HG03066 (cell line): ENCODE results near the gene CLIC4.
"Not testable (repeated sequence)": the region's sequence is repeated elsewhere in the genome, so short reads cannot be mapped to it uniquely, and the experiment has no call there.

Source experiments
- ATAC-seq: cut with Tn5 transposase; IDR thresholded peaks from one replicate; pipeline ENCODE4 v1.9.1; 2021; ENCODE audit warnings: low read depth; ENCODE audit not compliant: unreplicated experiment

Gene CLIC4

GRCh38 chr1:24769656-24770651 lies 24.7 kb downstream of the CLIC4 start:
- no peak for ATAC-seq

DNA sequence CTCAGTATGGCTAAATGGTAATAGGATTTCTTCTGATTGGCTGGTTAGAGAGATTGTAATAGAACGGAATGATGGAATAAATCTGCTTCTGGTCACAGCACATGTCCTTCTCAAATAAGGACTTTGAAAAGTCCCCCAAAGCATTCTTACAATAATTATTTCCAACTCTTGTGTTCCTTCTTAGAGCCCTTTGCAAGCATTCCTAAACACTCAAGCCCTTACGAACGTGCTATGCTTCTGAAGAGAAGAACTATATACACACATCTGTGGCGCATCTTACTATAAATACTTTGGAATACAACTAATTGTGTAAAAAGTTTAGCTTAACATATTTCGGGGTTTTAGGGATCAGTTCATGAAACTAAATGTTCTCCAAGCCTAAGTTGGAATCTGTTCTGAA lies 25.6 kb downstream of the CLIC4 start:
- ATAC-seq: no peak

- no peak for ATAC-seq
Measured at GRCh38 chr1:24771574-24771973, 26.3 kb downstream of the CLIC4 start.

DNA sequence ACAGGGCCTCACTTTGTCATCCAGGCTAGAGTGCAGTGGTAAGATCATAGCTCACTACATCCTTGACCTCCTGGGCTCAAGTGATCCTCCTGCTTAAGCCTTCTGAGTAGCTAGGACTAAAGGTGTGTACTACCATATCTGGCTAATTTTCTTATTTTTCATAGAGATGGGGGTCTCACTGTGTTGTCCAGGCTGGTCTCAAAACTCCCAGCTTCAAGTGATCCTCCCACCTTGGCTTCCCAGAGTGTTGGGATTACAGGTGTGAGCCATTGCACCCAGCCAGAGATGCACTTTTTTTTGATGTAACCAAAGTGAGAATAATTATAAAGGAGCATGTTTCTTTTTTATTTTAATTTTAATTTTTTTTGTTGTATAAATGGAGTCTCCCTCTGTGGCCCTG lies 28.4 kb downstream of the CLIC4 start:
- ATAC-seq: no peak

DNA sequence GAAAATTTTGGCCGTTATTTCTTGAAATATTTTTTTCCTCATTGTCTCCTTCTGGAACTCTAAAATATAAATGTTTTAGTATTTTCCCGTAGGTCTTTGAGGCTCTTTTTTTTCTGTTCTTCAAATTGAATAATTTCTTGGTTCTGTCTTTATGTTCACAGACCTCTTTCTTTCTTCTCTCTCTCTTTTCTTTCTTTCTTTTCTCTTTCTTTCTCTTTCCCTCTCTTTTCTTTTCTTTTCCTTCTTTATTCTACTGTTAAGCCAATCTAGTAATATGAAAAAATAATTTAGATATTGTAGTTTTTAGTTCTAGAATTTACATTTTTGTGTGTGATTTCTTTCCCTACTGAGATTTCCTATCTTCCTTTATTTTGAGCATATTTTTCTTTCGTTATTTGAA lies 30.1 kb downstream of the CLIC4 start:
- no peak for ATAC-seq

DNA sequence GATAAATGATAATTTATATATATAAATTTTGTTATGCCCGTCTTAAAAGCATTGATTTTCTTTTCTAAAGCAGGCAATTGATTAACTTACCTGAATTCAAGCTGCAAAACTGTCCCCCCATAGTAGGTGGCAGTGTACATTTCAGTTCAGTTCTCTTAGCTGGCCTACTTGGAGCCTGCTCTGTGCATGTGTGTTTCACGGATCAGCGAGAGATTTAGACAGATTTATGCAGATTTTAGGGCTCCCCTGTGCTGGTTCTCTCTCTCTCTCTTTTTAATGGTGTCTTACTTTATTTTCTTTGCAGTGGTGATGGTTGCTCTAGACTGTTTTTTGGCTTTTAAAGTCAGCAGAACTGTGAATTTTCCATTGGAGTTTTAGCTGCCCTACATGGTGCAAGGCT lies 30.7 kb downstream of the CLIC4 start:
- no peak for ATAC-seq

DNA sequence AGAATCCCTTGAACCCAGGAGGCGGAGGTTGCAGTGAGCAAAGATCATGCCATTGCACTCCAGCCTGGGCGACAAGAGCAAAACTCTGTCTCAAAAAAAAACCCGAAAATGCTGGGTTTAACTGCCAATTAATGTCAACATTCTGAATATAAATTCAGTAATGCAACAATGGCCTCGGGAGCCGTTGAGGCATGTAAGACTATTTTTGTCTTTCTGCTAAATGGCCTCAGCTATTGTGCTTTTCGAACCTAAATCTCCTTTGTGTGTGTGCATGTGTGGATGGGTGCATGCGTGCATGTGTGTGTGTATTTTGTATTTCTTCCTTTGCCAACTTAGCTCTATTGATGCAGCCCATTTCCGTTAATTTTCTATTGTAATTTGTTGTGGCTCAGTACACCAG lies 31.6 kb downstream of the CLIC4 start:
- ATAC-seq: no peak

GRCh38 chr1:24778141-24778540 lies 32.9 kb downstream of the CLIC4 start:
- ATAC-seq: no peak

DNA sequence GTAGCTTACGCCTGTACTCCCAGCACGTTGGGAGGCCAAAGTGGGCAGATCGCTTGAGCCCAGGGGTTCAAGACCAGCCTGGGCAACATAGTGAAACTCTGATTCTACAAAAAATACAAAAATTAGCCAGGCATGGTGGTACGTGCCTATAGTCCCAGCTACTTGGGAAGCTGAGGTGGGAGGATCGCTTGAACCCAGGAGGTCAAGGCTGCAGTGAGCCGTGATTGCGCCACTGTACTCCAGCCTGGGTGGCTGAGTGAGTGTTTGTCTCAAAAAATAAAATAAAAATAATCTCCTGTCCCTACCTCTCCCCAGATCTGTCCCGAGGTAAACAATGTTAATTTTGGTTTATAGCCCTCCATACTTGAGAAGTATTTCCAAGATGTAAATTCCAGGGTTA lies 34.0 kb downstream of the CLIC4 start:
- not testable (repeated sequence) for ATAC-seq

DNA sequence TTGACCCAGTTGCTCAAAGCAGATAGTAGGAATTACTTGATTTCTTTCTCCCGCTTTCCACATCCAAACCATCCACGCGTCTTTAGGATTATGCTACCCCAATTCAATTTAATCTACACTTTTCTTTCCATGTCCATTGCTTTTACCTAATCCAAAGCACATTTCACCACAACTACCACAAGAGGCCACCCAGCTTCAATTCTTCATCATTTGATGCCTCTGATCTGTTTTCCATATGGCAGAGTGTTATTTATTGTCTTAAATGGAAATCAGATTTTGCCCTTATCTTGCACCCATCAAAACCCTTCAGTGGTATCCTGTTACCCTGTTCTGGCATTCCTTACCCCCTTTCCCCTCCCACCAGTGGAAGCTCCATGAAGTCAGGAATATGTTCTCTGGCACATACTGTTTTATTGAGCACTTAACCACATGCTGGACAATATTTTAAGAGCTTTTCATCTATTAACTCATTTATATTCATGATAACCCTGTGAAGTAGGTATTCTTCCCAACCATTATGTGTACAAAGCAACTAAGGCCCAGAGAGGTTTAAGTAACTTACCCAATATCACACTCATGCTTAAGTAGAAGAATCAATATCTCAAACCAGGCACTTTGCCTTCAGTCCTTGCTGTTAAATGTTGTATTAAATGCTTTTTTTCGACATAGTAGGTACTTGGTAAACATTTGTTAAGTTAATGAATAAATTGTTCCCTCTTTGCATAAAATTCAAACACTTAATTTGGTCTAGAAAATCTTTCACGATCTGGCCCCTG lies 34.6 kb downstream of the CLIC4 start:
- ATAC-seq: no peak

GRCh38 chr1:24780626-24781025 lies 35.4 kb downstream of the CLIC4 start:
- not testable (repeated sequence) for ATAC-seq

- ATAC-seq: no peak
Measured at GRCh38 chr1:24782689-24783088, 37.4 kb downstream of the CLIC4 start.

- ATAC-seq: no peak
Measured at GRCh38 chr1:24783713-24784112, 38.5 kb downstream of the CLIC4 start.

- no peak for ATAC-seq
Measured at GRCh38 chr1:24786191-24786590, 40.9 kb downstream of the CLIC4 start.

GRCh38 chr1:24790490-24790889 lies 45.2 kb downstream of the CLIC4 start:
- ATAC-seq: no peak

GRCh38 chr1:24793447-24794129 lies 48.3 kb downstream of the CLIC4 start:
- no peak for ATAC-seq

- ATAC-seq: not testable (repeated sequence)
Measured at GRCh38 chr1:24794130-24794502, 48.9 kb downstream of the CLIC4 start.

DNA sequence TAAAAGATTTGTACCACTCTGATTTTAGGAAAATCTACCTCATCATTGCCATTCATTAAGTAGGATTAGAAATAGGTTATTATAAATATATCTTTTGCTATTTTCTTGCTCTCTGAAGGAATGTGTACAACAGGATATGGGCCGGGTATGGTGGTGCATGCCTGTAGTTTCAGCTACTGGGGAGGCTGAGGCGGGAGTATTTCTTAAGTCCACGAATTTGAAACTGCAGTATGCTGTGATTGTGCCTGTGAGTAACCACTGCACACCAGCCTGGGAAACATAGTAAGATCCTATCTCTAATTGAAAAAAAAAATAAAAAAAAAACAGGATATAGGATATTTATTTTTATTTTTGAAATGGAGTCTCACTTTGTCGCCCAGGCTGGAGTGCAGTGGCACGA lies 50.0 kb downstream of the CLIC4 start:
- ATAC-seq: no peak

DNA sequence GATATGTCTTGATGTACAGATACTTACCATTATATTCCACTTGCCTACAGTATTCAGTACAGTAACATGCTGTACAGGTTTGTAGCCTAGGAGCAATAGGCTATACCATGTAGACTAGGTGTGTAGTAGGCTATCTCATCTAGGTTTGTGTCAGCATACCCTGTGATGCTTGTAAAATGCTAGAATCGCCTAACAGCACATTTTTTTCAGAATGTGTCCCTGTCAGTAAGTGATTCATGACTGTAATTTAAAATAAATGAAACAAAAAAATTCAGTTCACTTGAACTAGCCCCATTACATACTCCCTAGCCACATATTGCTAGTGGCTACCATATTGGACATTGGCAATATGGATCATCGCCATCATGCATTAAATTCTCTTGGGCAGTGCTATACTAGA lies 51.3 kb downstream of the CLIC4 start:
- no peak for ATAC-seq

DNA sequence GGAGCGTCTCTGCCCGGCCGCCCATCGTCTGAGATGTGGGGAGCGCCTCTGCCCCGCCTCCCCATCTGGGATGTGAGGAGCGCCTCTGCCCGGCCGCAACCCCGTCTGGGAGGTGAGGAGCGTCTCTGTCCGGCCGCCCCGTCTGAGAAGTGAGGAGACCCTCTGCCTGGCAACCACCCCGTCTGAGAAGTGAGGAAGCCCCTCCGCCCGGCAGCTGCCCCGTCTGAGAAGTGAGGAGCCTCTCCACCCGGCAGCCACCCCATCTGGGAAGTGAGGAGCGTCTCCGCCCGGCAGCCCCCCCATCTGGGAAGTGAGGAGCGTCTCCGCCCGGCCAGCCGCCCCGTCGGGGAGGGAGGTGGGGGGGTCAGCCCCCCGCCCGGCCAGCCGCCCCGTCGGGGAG lies 54.0 kb downstream of the CLIC4 start:
- ATAC-seq: not testable (repeated sequence)

DNA sequence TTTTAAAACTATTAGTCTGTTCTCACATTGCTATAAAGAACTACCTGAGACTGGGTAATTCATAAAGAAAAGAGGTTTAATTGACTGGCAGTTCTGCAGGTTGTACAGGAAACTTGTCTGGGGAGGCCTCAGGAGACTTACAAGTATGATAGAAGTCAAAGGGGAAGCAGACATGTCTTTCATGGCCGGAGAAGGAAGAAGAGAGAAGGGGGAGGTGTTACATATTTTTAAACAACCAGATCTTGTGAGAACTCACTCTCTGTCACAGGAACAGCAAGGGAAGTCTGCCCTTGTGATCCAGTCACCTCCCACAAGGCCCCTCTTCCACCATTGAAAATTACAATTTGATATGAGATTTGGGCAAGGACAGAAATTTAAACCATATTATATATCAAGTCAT lies 55.9 kb downstream of the CLIC4 start:
- no peak for ATAC-seq
